ENCODE measurements around the gene PRICKLE2. TPM values are rescaled to one million over a fixed set of nuclear protein-coding genes. Genes with fewer than 3 reads are reported as not detected.
A peak's percentile ranks its signal among the peaks of the same experiment; 100 is the strongest.

The PRICKLE2 gene
- total RNA-seq, 1 donor from 2014 or later, result 23.2 TPM

DNA sequence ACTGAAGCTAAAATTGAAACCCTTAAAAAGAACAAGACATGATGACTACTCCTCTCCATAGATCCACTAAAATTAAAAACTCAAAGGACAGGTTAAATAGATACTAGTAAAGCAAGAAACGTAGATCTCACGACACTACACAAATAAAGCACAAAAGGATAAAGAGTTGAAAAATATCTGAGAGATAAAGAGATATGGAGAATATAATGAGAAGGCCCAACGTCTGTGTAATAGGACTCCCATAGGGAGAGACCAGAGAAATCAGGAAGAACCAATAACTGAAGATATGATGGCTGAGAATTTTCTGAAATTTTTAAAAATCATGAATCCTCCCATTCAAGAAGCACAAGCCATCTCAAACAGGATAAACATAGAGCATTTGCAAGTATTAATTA, 45.6 kb upstream of the PRICKLE2 start:
- TF ChIP-seq, protein P1, sequence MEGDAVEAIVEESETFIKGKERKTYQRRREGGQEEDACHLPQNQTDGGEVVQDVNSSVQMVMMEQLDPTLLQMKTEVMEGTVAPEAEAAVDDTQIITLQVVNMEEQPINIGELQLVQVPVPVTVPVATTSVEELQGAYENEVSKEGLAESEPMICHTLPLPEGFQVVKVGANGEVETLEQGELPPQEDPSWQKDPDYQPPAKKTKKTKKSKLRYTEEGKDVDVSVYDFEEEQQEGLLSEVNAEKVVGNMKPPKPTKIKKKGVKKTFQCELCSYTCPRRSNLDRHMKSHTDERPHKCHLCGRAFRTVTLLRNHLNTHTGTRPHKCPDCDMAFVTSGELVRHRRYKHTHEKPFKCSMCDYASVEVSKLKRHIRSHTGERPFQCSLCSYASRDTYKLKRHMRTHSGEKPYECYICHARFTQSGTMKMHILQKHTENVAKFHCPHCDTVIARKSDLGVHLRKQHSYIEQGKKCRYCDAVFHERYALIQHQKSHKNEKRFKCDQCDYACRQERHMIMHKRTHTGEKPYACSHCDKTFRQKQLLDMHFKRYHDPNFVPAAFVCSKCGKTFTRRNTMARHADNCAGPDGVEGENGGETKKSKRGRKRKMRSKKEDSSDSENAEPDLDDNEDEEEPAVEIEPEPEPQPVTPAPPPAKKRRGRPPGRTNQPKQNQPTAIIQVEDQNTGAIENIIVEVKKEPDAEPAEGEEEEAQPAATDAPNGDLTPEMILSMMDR (IDR thresholded peaks at IDR 0.05; ENCODE audit: unreplicated experiment), result no peak
- Mint-ChIP-seq H3K9me3 (ENCODE audit: low read depth) (peaks cover 8% of the 10 kb centered on the region), H3K36me3 (ENCODE audit: insufficient read depth) (peaks cover 5% of the 10 kb centered on the region), H3K27ac (no peak overlapping the region), H3K27me3 (no peaks in the 10 kb centered on the region), H3K4me3 (ENCODE audit: low read depth) (no peak overlapping the region), H3K4me1 (ENCODE audit: low read depth) (peaks cover 27% of the 10 kb centered on the region)
- DNase-seq (ENCODE audit: low spot score, unreplicated experiment), result no peak

DNA sequence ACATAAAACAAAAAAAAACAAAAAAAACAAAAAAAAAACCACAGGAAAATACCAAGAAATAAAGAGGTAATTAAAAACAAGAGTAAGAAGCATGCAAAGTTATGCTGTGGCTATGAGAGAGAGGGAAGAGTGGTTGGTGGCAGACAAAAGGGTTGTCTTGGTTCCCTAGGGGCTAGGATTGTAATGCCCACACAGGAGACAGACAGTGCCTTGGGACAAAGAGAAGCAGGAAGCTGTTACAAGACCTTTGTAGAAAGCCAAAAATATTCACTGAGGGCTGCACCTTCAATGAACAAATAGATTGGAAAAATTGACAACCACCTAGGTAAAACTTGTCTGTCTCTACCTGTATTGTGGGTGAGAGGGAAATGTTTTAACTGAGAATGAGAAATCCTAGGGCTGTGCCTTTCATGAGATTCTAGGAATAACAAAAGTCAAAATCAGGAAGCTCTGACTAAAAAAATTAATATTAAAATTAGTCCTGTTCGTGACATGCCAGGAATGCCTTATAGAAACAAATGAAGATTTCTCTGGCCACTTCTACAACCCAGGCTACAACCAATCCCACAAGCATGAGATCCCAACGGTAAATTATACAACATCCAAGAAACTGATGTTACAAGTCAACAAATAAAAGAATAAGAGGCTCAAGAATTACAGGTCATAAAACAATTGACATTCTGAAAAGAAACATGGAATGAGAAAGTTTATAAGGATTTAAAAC, 45.0 kb upstream of the PRICKLE2 start:
- H3K27ac Mint-ChIP-seq, result no peak overlapping the region
- H3K27me3 Mint-ChIP-seq, result no peaks in the 10 kb centered on the region
- H3K36me3 Mint-ChIP-seq (ENCODE audit: insufficient read depth), result peaks cover 5% of the 10 kb centered on the region
- peaks cover 30% of the 10 kb centered on the region for H3K4me1 Mint-ChIP-seq (ENCODE audit: low read depth)
- no peak overlapping the region for H3K4me3 Mint-ChIP-seq (ENCODE audit: low read depth)
- DNase-seq (ENCODE audit: low spot score, unreplicated experiment), result no peak
- peaks cover 8% of the 10 kb centered on the region for H3K9me3 Mint-ChIP-seq (ENCODE audit: low read depth)
- TF ChIP-seq, protein P1 (IDR thresholded peaks at IDR 0.05; ENCODE audit: unreplicated experiment), result no peak

DNA sequence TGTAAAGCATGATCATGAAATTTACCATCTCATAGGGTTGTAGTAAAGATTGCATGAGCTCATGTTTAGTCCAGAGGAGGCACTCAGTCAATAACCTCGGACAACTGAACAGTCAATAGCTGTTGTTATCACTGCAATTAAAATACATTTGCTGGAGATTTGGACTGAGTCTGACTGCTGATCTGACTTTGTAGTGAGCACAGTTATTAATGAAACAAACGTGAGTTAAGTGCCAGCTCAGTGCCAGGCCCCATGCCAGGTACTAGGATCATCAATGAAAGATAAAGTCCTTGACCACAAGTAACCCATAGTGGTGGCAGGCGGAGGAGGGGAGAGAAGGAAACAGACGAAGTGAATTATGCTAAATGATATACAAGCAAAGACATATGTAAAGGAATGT, 43.7 kb upstream of the PRICKLE2 start:
- DNase-seq (ENCODE audit: low spot score, unreplicated experiment), result no peak
- TF ChIP-seq, protein P1 (IDR thresholded peaks at IDR 0.05; ENCODE audit: unreplicated experiment), result no peak
- Mint-ChIP-seq H3K9me3 (ENCODE audit: low read depth) (peaks cover 8% of the 10 kb centered on the region), H3K27me3 (no peaks in the 10 kb centered on the region), H3K36me3 (ENCODE audit: insufficient read depth) (peaks cover 5% of the 10 kb centered on the region), H3K27ac (peak overlapping the region; percentile 63), H3K4me3 (ENCODE audit: low read depth) (peak overlapping the region; percentile 74), H3K4me1 (ENCODE audit: low read depth) (peaks cover 35% of the 10 kb centered on the region)

DNA sequence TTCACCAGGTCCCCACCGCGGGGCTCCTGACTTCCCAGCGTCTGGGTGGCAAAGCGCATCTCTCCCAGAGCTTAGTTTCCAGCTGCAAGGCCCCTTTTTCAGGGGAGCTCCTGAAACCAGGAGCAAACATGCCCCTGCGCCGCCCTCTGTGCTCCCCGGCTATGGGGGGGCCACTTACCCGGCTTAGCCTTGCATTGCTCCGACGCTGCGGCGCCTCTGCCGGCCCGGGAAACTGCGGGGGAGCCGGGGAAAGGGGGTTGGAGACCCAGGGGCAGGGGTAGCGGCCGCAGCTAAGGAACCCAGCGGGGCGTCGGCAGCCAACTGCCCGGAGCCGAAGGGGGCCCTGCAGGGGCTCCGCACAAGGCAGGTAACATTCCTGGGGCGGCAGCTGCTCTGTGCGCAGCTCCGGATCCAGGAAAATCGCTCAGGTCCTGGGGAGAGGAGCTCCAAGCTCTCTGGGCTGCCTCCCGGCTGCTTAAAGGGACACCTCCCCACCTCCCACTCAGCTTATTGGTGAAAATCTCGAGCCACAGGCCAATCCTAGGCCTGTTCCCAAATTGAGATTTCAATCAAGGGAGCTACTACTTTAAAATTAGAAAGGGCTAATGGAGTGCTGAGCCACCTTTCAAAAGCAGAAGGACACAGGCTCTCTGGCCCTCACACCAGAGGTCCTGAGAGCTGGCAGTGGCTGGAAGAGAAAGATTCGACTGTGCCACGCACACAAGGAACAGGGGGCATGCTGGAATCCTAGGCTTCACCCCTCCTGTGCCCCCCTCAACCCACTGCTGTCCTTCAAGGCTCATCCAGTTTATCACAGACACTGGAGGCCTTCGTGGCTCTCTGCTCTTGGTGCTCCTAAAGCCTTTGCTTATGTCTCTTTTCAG, 42.7 kb upstream of the PRICKLE2 start:
- DNase-seq (ENCODE audit: low spot score, unreplicated experiment), result peak; percentile 45
- Mint-ChIP-seq H3K36me3 (ENCODE audit: insufficient read depth) (peaks cover 5% of the 10 kb centered on the region), H3K4me3 (ENCODE audit: low read depth) (peak overlapping the region; percentile 74), H3K4me1 (ENCODE audit: low read depth) (peaks cover 35% of the 10 kb centered on the region), H3K9me3 (ENCODE audit: low read depth) (peaks cover 8% of the 10 kb centered on the region), H3K27me3 (no peaks in the 10 kb centered on the region), H3K27ac (peak overlapping the region; percentile 67)
- TF ChIP-seq, protein P1 (IDR thresholded peaks at IDR 0.05; ENCODE audit: unreplicated experiment), result no peak

DNA sequence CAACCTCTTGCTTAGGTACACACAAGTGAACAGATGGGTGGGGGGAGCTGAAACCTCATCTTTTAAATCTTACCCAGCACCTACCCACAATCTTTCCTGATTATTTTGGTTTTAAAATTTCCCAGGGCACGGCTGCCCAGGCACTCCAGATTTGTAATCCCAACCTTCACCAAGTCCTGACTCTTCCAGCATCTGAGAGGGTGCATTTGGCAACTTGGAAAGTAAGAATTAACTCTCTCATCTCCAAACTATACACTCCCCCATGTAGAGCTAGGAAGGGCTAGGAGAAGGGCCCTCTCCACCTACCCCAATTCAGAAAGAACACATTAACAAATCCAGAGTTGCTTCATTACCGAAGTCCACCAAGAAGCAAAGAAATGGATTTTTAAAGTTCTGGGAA, 41.7 kb upstream of the PRICKLE2 start:
- Mint-ChIP-seq H3K27ac (peak overlapping the region; percentile 43), H3K27me3 (no peaks in the 10 kb centered on the region), H3K36me3 (ENCODE audit: insufficient read depth) (peaks cover 5% of the 10 kb centered on the region), H3K4me3 (ENCODE audit: low read depth) (peak overlapping the region; percentile 74), H3K9me3 (ENCODE audit: low read depth) (peaks cover 11% of the 10 kb centered on the region), H3K4me1 (ENCODE audit: low read depth) (peaks cover 35% of the 10 kb centered on the region)
- TF ChIP-seq, protein P1 (IDR thresholded peaks at IDR 0.05; ENCODE audit: unreplicated experiment), result no peak
- no peak for DNase-seq (ENCODE audit: low spot score, unreplicated experiment)

All from progenitor cell of endocrine pancreas (in vitro differentiated cells).